22Rv1 (cell line): ENCODE data around the gene GPC2.
"Not testable (repeated sequence)": the region's sequence is repeated elsewhere in the genome, so short reads cannot be mapped to it uniquely, and the experiment has no call there.

ENCODE experiments used
- H3K27ac ChIP-seq: fragments of 450-650 bp; 2 replicates; pipeline ENCODE4 v1.5.1; 2017
- ZFX ChIP-seq: fragments of 450-650 bp; IDR thresholded peaks from 2 replicates; pipeline ENCODE4 v1.6.1; 2017; ENCODE audit warnings: antibody characterized with exemption, borderline replicate concordance
- TF ChIP-seq, protein P1 (sequence below): fragments of 450-650 bp; IDR thresholded peaks from 2 replicates; pipeline ENCODE4 v1.5.1; 2017; ENCODE audit warnings: mild to moderate bottlenecking

Gene GPC2

DNA sequence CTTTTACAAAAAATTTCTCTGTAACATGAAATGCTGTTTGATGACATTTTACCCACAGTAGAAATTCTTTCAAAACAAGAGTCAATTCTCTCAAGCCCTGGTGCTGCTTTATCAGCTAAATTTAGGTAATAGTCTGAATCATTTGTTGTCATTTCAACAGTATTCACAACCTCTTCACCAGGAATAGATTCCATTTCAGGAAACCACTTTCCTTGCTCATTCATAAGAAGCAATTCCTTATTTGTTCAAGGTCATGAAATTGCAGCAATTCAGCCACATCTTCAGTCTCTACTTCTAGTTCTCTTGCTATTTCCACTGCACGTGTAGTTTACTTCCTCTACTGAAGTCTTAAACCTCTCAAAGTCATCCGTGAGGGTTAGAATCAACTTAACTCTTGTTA is 14.6 kb upstream of the GPC2 start:
- no peak overlapping the region for H3K27ac ChIP-seq
- no peak for TF ChIP-seq ZFX
- TF ChIP-seq, protein P1, sequence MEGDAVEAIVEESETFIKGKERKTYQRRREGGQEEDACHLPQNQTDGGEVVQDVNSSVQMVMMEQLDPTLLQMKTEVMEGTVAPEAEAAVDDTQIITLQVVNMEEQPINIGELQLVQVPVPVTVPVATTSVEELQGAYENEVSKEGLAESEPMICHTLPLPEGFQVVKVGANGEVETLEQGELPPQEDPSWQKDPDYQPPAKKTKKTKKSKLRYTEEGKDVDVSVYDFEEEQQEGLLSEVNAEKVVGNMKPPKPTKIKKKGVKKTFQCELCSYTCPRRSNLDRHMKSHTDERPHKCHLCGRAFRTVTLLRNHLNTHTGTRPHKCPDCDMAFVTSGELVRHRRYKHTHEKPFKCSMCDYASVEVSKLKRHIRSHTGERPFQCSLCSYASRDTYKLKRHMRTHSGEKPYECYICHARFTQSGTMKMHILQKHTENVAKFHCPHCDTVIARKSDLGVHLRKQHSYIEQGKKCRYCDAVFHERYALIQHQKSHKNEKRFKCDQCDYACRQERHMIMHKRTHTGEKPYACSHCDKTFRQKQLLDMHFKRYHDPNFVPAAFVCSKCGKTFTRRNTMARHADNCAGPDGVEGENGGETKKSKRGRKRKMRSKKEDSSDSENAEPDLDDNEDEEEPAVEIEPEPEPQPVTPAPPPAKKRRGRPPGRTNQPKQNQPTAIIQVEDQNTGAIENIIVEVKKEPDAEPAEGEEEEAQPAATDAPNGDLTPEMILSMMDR = no peak

DNA sequence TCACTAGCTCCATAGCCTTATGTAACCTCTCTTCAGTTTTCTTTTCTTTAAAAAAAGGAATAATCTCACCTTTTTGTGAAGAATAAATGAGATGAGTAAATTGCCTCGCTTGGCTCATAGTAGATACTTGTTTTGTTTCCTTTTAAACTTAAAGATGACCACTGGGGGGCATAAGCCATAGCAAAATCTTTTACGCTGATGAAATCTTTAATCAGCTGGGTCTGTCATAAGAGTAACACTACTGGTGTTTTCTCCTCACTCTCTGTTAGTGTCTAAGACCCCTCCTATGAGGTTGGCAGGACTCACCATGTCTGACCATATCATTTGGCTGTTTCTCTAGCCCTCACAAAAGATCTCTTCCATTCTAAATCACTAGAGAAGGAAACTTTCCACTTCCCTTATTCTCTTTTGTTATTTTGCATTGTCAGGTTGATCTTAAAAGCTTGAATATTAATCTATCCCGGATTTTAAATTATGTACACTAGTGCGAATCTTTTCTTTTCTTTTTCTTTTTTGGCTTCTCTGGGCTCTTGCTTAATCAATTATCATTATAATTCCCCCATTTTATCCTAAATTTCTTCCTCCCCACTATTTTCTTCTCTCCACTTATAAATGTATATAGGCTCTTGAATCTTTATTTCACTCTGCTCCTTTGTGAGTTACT is 13.0 kb upstream of the GPC2 start:
- H3K27ac ChIP-seq = no peak overlapping the region

DNA sequence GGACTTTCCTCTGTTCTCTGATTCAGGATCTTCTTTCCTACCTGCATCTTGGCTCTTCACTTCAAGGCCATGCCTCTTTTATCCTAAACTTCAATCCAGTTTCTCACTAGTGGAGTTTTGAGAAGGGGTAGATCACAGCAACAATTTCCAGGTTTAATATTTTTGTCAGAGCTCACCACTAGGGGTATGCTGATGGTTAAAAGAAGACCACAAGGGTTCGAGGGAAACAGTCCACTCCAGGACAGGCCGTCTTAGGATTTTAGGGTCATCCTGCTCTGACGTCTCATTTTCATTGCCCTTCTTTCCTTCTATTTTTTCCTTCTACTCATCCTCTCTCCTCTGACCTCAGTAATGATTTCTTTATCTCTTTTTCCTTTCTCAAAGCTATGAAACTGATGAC is 11.9 kb upstream of the GPC2 start:
- H3K27ac ChIP-seq = no peak overlapping the region
- TF ChIP-seq, protein P1 = no peak
- no peak for TF ChIP-seq ZFX

More for the DNA sequence above, 13.0 kb upstream of the GPC2 start:
- TF ChIP-seq ZFX = no peak
- TF ChIP-seq, protein P1 = peak; percentile 57

DNA sequence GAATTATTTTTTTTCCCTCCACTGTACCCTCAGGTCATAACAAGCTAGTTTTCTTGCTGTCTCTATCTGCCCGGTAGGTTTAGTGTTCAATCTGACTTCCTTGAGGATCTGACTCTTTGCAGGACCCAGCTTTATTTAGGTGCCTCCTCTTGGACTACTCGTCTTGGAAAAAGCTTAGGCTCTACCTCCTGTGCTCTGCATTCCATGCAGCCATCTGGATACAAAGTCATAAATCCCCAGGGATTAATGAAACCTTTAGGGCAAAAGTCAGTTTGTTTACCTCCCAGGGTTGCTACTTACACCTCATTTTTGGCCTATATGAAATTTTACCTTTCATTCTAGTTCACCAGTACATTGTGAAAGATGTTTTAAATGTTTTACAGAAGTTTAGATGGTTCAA is 8.5 kb upstream of the GPC2 start:
- TF ChIP-seq, protein P1 = no peak
- TF ChIP-seq ZFX = no peak
- no peak overlapping the region for H3K27ac ChIP-seq

DNA sequence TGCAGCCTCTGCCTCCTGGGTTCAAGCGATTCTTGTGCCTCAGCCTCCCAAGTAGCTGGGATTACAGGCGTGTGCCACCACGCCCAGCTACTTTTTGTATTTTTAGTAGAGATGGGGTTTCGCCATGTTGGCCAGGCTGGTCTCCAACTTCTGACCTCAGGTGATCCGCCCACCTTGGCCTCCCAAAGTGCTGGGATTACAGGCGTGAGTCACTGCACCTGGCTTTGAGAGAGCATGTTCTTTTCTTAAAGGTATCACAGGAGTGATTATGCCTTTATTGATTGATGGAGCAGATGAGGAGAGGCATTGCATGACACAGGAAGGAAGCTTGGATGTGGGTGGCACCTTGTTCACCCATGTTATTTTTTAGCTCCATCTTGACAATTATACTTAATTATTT is 5.9 kb upstream of the GPC2 start:
- H3K27ac ChIP-seq = not testable (repeated sequence)

DNA sequence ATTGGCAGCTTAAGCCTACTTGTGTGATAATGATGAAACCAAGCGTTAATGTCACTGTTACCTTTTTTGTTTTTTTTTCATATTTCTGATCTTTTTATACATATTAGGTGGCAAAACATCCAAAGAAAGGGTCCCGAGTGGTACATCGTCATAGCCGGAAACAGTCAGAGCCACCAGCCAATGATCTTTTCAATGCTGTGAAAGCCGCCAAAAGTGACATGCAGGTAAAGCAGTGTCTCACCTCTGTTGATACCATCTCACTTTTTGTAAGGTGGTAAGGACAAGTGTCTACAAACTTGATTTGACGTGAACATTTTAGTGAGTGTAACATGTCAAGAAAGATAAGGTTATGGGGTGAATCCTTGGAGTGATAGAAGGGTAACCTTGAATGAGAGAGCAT is 5.4 kb upstream of the GPC2 start:
- not testable (repeated sequence) for H3K27ac ChIP-seq

DNA sequence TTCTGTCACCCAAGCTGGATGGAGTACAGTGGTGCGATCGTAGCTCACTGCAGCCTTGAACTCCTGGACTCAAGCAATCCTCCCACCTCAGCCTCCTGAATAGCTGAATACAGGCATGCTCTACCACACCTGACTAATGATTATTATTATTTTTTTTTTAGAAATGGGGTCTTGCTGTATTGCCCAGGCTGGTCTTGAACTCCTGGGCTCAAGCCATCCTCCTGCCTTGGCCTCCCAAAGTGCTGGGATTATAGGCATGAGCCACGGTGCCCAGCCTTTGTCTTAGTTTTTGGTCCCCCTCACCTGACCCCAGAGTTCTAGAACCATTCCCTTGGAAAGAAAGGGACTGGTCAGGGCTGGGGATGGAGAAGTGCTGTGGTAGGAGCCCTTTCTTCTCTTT is 2.9 kb upstream of the GPC2 start:
- H3K27ac ChIP-seq = not testable (repeated sequence)

DNA sequence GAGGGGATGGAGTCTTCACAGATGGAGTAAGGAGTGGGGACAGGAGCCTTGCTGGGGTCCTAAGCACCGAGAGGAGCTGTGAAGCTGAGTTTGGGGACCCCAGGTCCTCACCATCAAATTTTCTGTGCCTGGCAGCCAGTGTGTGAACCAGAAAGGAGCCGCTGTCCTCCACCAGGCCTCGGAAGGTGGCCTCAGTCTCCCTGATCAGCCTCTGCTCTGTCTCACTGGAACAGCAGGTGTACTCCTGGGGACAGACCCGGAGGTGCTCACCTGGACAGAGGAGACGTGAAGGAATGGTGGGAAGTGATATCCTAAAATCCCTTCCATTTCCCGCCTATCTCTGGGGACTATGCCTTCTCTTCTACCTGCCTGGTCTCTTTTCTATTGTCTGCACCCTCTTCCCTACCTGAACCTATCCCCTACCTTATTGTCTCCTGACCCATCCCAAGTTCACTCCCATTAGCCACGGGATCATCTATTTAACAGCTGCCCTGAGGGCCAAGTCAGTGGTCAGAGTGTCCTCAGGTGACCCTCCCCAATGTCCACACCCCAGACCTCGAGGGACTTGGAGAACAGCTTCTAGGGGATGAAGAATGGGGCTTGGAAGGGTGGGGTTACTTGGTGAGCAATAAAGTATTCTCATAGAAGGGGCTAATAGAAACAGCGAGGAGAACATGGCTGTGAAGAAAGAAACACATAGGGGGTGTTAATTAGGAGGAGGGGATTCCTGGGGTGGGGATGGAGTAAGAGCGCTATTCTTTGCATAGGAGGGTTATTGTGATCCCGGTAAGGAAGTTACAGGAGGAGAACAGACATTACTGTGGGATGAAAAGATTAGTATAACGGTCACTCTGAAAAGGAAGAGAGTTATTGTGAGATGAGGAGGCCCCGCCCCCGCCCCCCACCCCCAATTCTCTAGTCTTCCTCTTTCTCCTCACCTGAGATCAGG is 811 bp downstream of the GPC2 start:
- peak overlapping the region; percentile 39; the same call in 1 of the 2 replicates for H3K27ac ChIP-seq
- no peak for TF ChIP-seq ZFX
- TF ChIP-seq, protein P1 = no peak

DNA sequence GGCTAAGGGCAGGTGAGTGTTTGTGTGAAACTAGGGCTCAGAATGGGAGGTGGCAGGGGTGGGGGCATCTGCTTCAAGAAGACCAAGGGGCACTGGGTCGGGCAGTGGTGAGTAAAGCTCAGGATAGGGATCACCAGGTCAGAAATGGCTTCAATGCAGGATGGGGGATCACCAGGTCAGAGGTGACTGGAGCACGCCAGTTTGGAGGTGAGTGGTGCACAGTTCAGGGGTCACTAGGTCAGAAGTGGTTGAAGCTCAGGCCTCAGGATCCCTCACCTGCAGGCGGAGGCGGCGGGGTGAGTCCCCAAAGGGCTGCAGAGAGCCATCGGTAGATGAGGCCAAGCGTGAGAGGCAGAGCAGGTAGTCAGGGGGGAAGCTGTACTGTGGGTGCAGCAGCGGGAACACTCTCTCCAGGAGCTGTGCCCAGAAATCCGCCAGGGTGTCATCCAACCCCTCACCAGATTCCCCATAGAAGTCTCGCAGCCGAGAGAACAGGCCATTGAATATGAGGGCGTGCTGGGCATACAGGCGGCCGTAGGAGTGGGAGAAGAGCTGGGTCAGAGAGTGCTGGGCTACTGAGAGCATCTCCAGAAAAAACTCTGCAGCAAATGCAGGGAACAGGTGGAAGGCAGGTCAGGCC is 1.8 kb downstream of the GPC2 start:
- H3K27ac ChIP-seq = no peak overlapping the region
- TF ChIP-seq ZFX = no peak
- TF ChIP-seq, protein P1 = no peak
